HG03342 (cell line): Measurements from ENCODE around the gene KCNQ1OT1.

ENCODE experiments used
- ATAC-seq: cut with Tn5 transposase; IDR thresholded peaks from one replicate; pipeline ENCODE4 v1.9.1; 2021; ENCODE audit warnings: mild to moderate bottlenecking, moderate library complexity; ENCODE audit not compliant: unreplicated experiment

KCNQ1OT1 gene

DNA sequence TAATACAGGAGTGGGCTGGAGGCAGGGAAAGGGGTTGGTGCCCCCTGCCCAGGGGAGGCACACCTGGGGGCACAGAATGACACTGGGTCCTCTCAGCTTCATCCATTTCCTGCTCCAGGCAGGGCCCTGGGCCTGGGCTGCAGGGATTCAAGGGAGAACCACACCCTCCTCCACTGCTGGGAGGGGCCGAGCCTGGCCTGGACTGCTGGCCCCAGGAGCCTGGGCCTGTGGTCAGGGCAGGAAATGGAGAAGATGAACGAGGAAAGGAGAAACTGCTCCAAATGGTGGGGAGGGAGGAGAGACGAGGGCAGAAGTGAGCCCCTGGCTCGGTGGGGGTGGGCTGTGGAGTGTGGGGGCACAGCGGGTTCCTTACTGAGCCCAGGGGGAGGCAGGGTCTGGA is 38.1 kb upstream of the KCNQ1OT1 start:
- ATAC-seq: no peak

DNA sequence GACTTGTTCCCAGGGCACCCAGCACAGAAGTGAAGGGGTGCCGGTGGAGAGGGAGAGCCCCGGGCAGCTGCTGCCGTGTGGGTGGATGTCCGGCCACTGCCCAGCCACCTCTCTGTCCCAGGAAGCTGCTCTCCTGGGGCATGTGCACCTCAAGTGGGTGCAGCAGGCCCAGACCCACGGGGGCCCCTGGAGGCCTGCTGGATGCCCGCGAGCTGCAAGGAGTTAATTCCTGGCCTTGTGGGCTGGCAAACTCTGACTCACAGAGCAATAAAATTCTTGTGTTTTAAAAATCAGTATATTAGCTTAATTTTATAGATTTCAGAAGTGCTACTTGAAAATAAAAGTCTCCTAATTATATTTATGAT is 37.4 kb upstream of the KCNQ1OT1 start:
- no peak for ATAC-seq

DNA sequence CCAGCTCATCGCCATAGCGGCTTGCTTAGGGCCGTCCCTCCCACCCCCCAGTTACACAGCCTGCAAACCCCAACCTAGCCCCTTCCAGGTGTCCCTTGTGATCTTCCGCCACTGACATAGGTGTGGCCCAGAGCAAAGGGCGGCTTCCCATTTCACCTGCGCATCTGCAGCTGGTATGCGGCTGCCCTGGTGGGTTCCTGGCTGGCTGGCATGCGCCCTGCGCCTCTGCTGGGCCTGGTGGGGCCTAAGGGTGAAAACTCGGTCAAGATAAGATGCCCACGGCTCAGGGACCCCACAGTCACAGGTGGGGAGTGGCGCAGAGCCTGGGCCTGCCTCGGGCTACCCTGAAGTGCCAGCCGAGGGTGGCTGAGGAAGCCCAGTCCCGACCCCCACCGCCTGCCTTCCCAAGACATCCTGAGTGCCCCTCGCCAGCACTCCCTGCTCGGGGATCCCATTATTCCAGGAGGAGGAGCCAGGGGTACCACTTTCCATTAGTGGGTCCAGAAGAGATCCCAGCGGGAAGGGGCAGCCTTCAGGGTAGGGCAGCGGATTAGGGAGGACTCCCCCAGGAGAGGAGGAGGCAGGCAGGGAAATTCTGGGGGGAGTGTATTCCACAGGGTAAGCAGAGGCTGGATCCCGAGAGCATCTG is 36.9 kb upstream of the KCNQ1OT1 start:
- no peak for ATAC-seq

DNA sequence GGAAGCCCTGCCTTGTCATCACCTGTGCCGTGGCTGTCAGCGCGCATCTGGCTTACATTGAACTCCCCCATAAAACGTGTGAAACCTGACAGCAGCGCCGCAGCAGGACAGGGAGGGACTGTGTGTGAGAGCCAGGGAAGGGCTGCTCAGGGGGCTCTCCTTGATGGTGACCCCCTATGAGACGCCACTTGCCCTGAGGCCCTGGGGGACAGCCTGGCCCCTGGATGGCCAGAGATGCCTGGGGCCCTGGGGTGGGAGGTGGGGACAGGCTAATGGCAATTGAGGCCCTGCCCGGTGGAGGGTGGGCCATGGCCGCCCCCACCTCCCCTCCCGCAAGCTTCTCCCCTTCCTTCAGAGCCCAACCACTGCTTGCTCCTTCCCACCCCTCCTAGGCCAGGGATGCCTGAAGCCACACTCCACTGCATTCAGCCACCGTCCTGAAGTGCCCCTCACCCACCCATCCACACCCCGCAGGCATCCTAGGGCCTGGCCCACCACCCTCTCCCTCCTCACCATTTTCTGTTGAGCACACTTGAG is 35.3 kb upstream of the KCNQ1OT1 start:
- no peak for ATAC-seq

DNA sequence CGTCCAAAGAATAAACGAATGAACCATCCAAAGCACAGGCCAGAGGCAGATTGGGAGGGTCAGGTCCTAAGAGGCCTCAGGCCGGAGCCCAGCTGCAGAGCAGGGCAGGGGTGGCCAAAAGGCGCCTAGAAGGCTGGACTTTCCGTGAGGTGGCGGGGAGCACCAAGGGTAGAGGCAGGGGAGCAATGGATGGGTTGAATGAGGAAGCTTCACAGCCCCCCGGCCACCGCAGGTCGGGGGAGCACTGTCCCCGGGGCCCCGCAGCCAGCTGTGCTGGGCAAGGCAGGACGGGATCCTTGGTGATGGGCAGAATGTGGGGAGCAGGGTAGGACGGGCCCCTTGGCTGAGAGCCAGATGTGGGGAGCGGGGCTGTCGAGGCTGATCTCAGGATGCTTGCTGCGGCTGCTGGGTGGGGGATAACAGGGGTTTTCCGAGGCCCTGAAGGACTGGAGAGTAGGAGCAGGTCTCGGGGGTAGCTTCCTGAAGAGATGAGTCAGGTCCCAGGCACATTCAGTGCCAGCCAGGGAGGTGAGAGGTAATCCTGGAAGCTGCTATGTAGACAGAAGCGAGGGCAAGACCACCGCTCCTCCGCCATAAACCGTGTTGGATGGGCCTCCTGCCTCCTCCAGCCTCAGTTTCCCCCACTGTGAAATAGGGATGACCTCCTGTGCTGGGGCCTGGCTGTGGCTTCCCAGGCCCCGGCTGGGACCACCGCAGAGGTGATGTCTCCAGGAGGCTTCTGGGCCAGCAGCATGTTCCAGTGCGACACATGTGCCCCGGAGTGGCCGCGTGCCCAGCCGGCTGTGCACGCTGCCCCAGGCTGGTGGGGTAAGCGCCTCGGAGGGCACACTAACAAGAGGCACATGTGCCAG is 34.6 kb upstream of the KCNQ1OT1 start:
- no peak for ATAC-seq

DNA sequence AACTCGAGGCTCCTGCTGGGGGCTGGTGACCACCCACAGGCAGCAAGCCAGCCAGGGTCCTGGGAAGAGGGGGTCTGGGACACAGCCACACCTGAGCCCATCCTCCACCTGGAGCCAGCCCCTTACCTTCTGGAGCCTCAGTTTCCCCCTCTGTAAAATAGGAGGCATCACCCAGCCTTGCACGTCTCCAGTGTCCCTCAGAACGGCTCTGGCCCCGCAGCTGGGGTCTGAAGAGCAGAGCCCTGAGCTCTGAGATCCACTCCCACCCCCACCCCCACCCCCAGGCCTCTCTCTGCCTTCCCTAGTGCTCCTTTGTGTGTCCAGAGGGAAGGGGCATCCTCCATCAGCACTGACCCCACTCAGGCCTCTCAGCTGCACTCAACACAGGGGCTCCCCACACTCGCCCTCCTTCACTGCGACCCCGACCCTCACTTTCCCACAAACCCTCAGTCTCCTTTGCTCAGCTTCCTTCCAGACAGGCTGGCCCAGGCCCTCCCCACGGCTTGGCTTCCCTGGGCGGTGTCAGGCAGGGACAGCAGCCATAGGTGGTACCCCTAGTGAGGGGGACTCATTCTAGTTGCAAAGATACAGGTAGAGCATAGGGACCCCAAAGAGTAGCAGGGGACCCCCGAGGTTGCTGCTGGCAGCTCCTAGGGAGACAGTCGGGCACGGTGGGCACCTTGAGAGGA is 33.3 kb upstream of the KCNQ1OT1 start:
- ATAC-seq: no peak

DNA sequence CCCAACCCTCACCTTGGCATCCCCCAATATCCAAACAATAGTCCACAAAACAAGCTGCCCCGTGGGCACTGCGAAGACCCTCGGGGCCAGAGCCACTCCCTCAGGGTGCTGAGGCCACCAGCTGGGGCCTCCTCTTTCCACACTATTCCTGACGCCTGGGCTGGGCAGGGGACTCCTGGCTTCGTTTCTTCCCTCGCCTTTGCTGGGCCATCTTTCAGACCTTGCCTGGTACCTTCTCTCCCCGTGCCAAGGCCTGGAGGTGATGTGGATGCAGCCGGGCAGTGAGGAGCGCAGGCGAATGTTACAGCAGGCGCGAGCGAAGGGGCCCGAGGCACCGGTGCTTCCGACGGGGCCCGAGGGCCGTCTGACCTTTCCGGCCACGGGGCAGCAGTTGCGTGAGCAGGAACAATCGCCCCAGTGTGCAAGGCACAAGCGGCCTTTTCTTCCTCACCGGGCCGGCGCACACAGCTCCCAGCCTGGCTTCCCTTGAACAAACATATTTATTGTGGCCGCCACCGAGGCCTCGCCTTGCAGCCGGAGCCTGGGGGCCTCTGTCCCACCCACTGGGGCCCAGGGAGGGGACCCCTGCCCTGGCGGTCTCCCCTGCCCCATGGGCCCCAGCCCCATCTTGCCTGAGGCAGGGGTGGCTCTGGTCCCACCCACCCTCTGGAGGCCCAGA is 32.6 kb upstream of the KCNQ1OT1 start:
- ATAC-seq: no peak

DNA sequence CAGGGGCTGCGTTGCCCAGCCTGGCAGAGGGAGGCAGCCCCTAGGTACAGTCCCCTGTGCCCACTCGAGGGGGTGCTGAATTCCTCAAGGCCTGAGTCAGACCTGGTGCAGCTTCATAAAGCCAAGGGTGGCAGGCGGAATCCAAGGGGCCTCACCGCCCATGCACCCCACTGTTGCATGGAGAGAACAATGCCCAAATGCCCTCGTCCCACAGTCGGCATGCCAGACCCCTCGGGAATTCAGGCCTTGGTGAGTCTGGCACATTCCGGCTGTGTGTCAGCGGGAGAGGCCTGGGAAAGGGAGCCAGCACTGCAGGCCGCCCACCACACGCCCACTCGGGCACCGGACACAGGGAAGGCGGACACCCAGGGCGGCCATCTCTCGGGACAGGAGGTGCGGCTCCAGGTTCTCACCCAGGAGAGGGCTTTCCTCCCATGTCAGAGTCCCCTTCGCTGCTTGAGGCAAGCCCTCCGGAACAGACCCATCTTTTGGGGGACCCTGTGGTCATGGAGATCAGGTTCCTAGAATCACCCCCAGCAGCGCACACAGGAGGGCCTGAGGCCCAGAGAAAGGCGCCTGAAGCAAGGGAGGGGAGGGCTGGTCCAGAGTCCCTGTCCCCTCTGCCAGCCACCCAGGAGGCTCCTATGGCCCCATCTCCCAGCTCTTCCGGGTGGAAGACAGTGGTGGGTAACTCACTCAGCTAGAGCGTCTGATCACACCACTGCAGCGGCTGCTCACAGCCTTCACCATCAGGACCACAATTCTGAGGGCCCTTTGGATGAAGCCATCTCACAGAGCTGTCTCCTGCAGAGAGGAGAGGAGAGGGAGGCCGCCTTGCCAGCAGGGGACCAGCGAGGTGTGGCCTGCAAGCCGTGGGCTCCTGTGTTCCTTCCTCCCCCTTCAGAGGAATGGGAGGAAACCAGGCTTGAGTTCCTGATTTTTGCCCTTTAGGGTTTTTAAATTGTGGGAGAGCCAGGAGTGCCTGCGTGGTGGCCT is 31.6 kb upstream of the KCNQ1OT1 start:
- no peak for ATAC-seq

DNA sequence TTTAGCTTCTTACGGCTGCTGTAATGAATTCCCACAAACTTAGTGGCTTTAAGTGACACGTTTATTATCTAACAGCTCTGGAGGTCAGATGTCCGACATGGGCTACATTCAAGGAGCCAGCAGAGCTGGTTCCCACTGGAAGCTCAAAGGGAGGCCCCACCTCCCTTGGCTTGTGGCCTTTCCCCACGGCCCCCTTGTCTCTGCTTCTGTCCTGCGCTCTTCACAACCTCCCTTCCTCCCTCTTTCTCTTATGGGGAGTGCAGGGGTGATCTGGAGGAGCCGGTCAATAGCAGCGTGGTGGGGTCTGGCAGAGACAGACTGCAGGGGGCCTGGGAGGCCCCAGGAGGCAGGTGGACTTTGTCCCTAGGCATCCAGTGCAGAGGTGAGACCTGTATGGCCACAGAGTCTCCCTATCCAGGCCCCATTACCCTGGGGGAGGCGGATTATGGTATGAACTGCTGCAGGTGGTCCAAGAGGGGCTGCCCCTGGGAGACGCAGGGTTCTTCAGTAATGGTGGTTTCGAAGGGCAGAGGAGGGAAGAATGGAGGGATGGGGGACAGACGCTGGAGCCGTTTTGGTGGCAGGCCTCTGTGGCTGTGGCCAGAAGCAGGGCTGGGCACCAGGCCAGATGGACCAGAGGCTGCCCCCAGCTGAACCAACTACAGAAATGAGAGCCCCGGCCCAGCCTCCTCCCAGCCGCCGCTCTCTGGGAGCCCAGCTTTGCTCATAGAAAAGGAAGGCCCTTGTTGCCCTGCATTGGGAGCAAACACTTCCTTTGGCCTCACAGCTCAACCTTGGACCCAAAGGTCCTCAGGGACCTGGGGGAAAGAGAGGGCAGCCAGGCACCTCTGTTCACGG is 30.7 kb upstream of the KCNQ1OT1 start:
- ATAC-seq: no peak

DNA sequence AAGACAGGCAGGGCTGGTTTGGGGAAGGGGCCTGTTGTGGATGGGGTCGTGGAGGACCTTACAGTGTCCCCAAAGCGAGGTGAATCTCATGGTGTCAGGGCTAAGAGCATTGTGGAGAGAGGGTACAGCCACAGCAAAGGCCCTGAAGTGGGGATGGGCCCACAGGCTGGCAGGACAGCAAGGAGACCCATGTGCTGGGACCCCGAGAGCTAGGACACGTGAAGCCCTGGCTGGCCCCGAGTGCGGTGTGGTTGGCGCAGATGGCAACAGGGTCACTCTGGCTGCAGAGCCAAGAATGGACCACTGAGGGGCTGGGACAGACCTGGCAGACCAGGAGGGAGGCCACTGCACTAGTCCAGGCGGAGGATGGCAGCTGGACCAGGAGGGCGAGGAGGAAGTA is 30.0 kb upstream of the KCNQ1OT1 start:
- ATAC-seq: no peak

DNA sequence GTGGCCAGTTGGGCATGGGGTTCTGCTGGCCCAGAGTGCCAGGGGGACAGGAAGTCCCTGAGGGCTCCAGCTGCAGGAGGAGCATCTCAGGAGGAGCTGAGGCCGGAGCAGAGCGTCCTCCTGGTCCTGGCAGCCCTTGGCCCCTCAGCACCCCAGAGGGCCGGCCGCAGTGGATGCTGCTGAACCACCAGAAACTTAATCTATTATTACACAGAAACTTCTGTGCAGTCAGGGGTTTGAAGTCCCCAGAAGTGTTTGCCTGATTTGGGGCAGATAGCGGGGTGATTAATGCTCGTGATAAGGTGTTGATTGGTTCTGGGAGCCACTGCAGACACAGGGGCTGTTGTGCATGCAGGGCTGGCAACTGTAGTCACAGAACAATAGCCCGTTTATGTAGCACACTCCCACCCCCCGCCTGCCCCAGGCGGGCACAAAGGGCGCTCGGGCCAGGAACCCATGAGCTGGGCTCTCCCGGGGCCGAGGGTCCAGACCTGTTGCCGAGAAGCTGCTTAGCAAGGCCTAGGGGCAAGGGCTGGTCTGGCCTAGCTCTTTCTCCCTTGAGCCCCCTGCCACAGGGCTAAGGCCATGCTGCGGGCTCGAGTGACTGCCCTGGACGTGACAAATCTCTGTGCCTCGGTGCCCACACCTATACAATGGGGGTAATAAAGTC is 29.0 kb upstream of the KCNQ1OT1 start:
- no peak for ATAC-seq

DNA sequence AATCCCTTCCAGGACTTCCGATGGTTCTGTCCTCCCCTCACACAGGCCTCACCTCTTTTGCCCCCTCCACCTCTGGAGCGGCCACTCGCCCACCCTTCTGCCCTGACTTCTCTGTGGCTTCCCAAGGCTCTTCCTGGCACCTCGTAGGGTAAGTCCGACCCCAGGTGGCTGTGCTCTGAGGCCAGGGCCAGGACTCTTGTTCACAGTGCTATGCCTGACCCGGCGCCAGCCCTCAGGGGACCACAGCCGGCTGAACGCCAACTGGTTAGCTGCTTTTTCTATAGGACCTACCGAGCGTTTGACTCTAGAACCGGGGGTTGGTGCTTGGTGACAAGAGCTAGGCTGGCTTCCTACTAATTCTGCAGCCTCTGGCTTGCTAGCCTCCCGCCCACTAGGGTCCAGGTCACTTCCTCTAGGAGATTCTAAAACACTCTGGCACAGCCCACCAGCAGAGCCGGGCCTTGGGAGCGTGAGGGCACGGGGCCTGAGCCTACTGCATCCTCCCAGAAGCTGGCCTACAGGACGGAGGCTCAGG is 28.4 kb upstream of the KCNQ1OT1 start:
- no peak for ATAC-seq

DNA sequence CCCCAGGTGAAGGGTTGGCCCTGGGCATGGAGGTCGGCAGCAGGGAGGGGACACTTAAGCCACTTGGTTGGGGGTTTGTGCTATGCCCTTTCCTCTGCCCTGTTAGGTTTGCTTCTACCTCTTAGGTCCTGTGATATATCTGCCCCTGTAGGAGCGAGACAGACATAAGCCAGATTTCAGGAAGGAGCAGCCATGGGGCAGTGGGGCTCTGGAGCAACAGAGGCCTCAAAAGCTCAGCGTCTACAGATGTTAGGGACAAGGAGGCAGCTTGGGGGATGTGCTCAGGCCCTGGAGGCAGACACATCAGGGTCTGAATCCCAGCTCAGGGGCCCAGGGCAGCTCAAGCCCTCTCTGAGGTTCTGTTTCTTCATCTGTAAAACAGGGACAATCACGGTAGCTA is 27.2 kb upstream of the KCNQ1OT1 start:
- no peak for ATAC-seq

DNA sequence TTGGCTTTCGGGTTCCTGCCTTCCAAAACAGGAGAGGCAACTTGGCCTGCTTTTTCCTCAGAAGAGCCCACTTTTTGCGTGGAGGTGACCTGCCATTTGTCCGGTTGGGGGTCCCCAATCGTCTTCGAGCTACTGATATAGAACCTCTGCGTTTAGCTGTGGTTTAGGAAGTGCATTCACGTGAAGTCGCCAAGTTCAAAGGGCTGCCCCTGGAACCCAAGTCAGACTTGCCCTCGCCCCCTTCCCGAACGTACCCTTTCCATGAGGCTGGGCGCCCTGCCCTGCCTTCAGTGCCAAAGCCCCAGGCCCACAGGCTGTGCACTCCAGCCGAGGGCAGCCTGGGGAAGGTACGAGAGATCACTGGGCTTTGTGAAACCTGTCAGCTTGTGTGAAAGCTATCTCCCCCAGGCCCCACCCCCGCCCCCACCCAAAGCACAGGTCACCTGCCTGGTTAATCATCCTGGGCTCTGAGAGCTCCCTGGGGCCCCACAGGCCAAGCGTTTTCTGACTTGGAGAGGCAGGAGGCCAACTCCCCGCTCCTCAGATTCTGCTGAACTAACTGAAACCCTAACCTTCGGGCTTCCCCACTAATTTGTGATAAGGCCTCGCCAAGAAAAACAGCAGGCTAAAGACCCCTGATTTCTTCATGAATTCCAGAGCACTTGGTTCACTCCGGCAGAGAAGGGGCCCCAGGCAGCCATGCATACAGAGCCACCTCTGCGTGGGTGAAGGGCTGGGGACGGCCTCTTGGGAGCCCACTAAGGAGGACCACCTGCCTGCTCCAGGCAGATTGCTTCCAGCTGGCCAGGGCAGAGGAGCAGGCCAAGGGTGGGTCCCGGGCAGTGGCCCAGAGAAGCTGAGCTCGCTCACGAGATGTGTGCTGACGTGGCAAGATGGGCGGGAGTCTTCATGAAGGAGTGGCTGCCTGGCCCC is 25.8 kb upstream of the KCNQ1OT1 start:
- no peak for ATAC-seq

DNA sequence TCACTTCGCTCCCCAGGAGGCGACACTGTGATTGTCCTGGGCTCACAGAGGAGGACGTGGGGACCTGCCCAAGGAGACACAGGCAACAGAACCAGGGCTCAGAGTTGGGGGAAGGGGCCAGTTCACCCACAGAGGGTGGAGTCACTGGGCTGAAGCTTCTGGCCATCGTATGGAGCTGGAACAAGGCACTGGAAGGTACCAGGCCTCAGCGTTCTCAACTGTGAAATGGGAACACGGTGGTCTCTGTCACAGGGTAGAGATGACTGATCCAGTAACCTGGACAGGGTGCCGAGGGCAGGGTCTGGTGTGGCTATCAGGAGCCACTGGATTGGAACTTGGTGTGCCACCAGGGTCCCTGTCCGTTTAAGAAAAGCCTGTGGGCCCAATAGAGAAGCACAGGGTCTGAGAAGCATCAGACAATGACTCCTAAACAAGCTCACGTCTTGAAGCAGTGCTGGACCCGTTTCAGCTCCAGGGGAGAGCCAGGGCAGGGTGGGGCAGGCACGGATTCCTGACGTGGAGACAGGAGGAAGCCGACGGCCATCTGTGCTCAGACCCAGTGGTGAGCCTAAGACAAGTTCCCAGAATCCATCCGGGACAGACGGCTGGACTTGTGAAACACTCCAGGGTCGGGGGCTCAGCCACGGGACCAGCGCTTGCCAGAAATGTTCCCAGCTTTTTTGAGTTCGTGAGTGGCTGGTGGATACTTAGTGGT is 25.0 kb upstream of the KCNQ1OT1 start:
- ATAC-seq: no peak

DNA sequence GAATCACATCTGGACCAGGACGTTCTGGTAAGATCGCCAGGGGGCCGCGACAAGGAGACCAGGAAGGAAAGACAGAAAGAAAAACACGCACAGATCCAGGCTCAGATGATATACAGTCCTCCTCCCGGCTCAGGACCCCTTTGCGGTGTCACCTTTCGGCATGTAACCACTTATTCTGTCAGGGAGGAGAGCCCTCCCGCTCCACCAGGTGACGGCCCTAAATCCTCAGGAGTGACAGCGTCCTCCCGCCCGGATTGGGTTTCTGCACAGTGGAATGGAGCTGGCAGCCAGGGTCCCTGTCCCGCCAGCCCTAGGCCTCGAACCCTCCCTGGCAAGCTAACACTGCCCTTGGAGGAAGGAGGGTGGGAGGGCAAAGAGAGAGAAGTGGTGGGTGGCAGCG is 24.3 kb upstream of the KCNQ1OT1 start:
- no peak for ATAC-seq

DNA sequence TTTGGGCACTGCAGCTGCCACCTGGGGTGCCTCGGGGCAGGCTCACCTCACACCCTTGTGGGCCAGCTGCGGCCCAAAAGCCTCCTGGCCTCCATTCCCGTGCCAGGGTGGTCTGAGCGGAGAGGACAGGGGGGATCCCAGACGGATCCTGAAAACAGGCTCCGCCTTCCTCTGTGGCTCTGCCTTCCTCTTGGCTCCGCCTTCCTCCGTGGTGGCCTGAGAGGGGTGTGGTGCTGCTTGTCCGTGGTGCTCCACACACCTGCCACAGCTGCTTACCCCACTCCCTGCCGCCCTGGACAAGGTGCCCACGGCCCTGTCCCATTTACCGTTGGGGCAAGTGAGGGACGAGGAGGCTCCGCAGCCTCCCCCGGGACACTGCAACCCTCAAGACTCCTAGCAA is 23.2 kb upstream of the KCNQ1OT1 start:
- ATAC-seq: no peak
